Ecto neural progenitor cell (in vitro differentiated cells): ENCODE data around the gene CCR7.

ENCODE experiments used
- DNase-seq: peaks from one replicate; pipeline ENCODE4 v3.0.0-alpha.2; 2018; ENCODE audit warnings: low spot score

The CCR7 gene

GRCh38 chr17:40561294-40561870 lies 3.9 kb downstream of the CCR7 start:
- DNase-seq: no peak

- DNase-seq: no peak
Observed at GRCh38 chr17:40560592-40561293, 4.5 kb downstream of the CCR7 start.

GRCh38 chr17:40559954-40560591 lies 5.2 kb downstream of the CCR7 start:
- DNase-seq: peak; percentile 95

- peak; percentile 49 for DNase-seq
Observed at GRCh38 chr17:40559564-40559916, 5.7 kb downstream of the CCR7 start.

- no peak for DNase-seq
Observed at GRCh38 chr17:40558890-40559563, 6.2 kb downstream of the CCR7 start.

GRCh38 chr17:40558300-40558889 lies 6.9 kb downstream of the CCR7 start:
- DNase-seq: no peak

GRCh38 chr17:40557531-40558299 lies 7.6 kb downstream of the CCR7 start:
- no peak for DNase-seq

- no peak for DNase-seq
Observed at GRCh38 chr17:40556884-40557414, 8.3 kb downstream of the CCR7 start.

GRCh38 chr17:40556198-40556661 lies 9.0 kb downstream of the CCR7 start:
- no peak for DNase-seq

GRCh38 chr17:40555296-40556190 lies 9.7 kb downstream of the CCR7 start:
- DNase-seq: no peak

GRCh38 chr17:40554646-40555295 lies 10.5 kb downstream of the CCR7 start:
- no peak for DNase-seq

- DNase-seq: peak; percentile 52
Observed at GRCh38 chr17:40553694-40554534, 11.4 kb downstream of the CCR7 start.

- no peak for DNase-seq
Observed at GRCh38 chr17:40552806-40553693, 12.2 kb downstream of the CCR7 start.

GRCh38 chr17:40551879-40552768 lies 13.1 kb downstream of the CCR7 start:
- peak; percentile 44 for DNase-seq

- no peak for DNase-seq
Observed at GRCh38 chr17:40551091-40551878, 14.0 kb downstream of the CCR7 start.

GRCh38 chr17:40550608-40551007 lies 14.7 kb downstream of the CCR7 start:
- DNase-seq: no peak
